WTC11 (cell line): ENCODE data around the gene TOB1. TPM values are rescaled to one million over a fixed set of nuclear protein-coding genes. Genes with fewer than 3 reads are reported as not detected.
A peak's percentile ranks its signal among the peaks of the same experiment; 100 is the strongest.

Experiments
- ATAC-seq: fragments of 200-7000 bp; cut with Tn5 transposase; 2 replicates; pipeline ENCODE4 v1.10.0; 2021; ENCODE audit warnings: mild to moderate bottlenecking, moderate library complexity
- CTCF ChIA-PET: fragments of 300-600 bp; sonication (Branson Sonifier 250); formaldehyde crosslinking; loops from one replicate; lab custom pipeline; 2021; ENCODE audit warnings: antibody characterized with exemption; lab: Charles Lee
- POLR2A ChIA-PET: fragments of 350-600 bp; sonication (Branson Sonifier 250); formaldehyde crosslinking; loops from one replicate; lab custom pipeline; 2021; ENCODE audit warnings: antibody characterized with exemption; lab: Charles Lee
- DNase-seq: peaks from one replicate; pipeline ENCODE4 v3.0.0; 2021; ENCODE audit warnings: low spot score
- H3K27ac Mint-ChIP-seq: 2 replicates; pipeline ENCODE4 v1.8.0; 2021; ENCODE audit warnings: mixed read lengths
- H3K27me3 Mint-ChIP-seq: 2 replicates; pipeline ENCODE4 v1.8.0; 2021; ENCODE audit warnings: low read depth, mild to moderate bottlenecking, moderate library complexity, mixed read lengths
- H3K36me3 Mint-ChIP-seq: 2 replicates; pipeline ENCODE4 v1.8.0; 2021; ENCODE audit warnings: mixed read lengths
- H3K4me1 Mint-ChIP-seq: 2 replicates; pipeline ENCODE4 v1.8.0; 2022; ENCODE audit warnings: mixed read lengths
- H3K4me3 Mint-ChIP-seq: 2 replicates; pipeline ENCODE4 v1.8.0; 2021; ENCODE audit warnings: mild to moderate bottlenecking, moderate library complexity, mixed read lengths
- H3K9me3 Mint-ChIP-seq: 2 replicates; pipeline ENCODE4 v1.8.0; 2021; ENCODE audit warnings: mixed read lengths
- ATF1 ChIP-seq: sonication (generic); formaldehyde crosslinking; IDR thresholded peaks from 2 replicates; pipeline ENCODE4 v1.8.1; 2023; ENCODE audit warnings: mild to moderate bottlenecking, moderate library complexity, missing genetic modification reagents
- CTCF ChIP-seq: fragments of 200-600 bp; IDR thresholded peaks from 2 replicates; pipeline ENCODE4 v1.8.0; 2022; ENCODE audit warnings: antibody characterized with exemption
- ESRRA ChIP-seq: sonication (generic); formaldehyde crosslinking; IDR thresholded peaks from 2 replicates; pipeline ENCODE4 v1.8.1; 2022; ENCODE audit warnings: mild to moderate bottlenecking, missing genetic modification reagents, borderline replicate concordance
- GTF2I ChIP-seq: fragments of 250-450 bp; sonication (Bioruptor Pico); conservative IDR thresholded peaks from 2 replicates; pipeline ENCODE4 v1.4.0; 2021; ENCODE audit warnings: mild to moderate bottlenecking
- RORB ChIP-seq: fragments of 250-450 bp; sonication (Bioruptor Pico); IDR thresholded peaks from 2 replicates; pipeline ENCODE4 v1.9.0; 2021; ENCODE audit warnings: mild to moderate bottlenecking
- SOX15 ChIP-seq: fragments of 250-450 bp; sonication (Bioruptor Pico); IDR thresholded peaks from 2 replicates; pipeline ENCODE4 v1.9.0; 2021; ENCODE audit warnings: mild to moderate bottlenecking
- USF1 ChIP-seq: sonication (generic); formaldehyde crosslinking; IDR thresholded peaks from 2 replicates; pipeline ENCODE4 v1.8.0; 2022; ENCODE audit warnings: mild to moderate bottlenecking, missing genetic modification reagents
- ZNF219 ChIP-seq: sonication (generic); formaldehyde crosslinking; IDR thresholded peaks from 2 replicates; pipeline ENCODE4 v1.8.0; 2023; ENCODE audit warnings: missing genetic modification reagents, mild to moderate bottlenecking, borderline replicate concordance
- ZNF281 ChIP-seq: sonication (generic); formaldehyde crosslinking; IDR thresholded peaks from 2 replicates; pipeline ENCODE4 v1.8.0; 2023; ENCODE audit warnings: mild to moderate bottlenecking, missing genetic modification reagents
- ZNF671 ChIP-seq: fragments of 250-450 bp; sonication (Bioruptor Pico); IDR thresholded peaks from 2 replicates; pipeline ENCODE4 v1.8.0; 2021; ENCODE audit warnings: mild to moderate bottlenecking
- total RNA-seq: library from RNA; stranded (reverse); gene quantifications from 3 replicates; pipeline ENCODE4 v1.2.3, GENCODE V29; 2021
- TF ChIP-seq, protein P1 (sequence below): fragments of 250-450 bp; sonication (Bioruptor Pico); IDR thresholded peaks from 2 replicates; pipeline ENCODE4 v1.9.0; 2021; ENCODE audit warnings: moderate library complexity, mild to moderate bottlenecking, inconsistent platforms, borderline replicate concordance
- TF ChIP-seq, protein P2 (sequence below): fragments of 250-450 bp; sonication (Bioruptor Pico); IDR thresholded peaks from 2 replicates; pipeline ENCODE4 v1.9.0; 2021; ENCODE audit warnings: mild to moderate bottlenecking
- TF ChIP-seq, protein P3 (sequence below): sonication (generic); formaldehyde crosslinking; IDR thresholded peaks from 2 replicates; pipeline ENCODE4 v1.8.1; 2022; ENCODE audit warnings: low read depth, missing genetic modification reagents, borderline replicate concordance
- TF ChIP-seq, protein P4 (sequence below): sonication (generic); formaldehyde crosslinking; IDR thresholded peaks from 2 replicates; pipeline ENCODE4 v1.8.0; 2022; ENCODE audit warnings: mild to moderate bottlenecking, missing genetic modification reagents
- TF ChIP-seq, protein P5 (sequence below): sonication (generic); formaldehyde crosslinking; IDR thresholded peaks from 2 replicates; pipeline ENCODE4 v1.8.1; 2023; ENCODE audit warnings: mild to moderate bottlenecking, missing genetic modification reagents

TOB1 gene
- total RNA-seq, 1 experiment from 2014 or later: 36.0 TPM

DNA sequence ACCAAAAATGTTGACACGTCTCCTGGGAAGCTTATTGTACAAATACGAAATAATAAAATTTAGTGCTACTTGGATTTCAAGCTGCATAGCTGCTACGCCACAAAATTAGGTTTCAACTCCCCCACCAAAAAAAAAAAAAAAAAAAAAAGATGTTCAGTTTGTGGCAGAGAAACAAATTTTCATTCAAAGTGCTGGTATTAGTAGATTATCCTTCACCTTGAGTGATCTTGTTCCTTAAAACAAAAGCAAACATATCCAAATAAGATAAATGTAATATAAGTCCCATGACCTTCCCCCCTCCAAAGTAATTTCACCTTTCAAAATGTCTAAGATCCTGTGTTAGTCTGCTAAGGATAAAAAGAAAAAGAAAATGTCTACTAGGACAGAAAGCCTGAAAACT lies 2.2 kb downstream of the TOB1 start (continued):
- TF ChIP-seq USF1 (CRISPR knock-in tag) (no peak), RORB (CRISPR knock-in tag) (no peak), ZNF219 (CRISPR knock-in tag) (no peak), ZNF671 (CRISPR knock-in tag) (no peak), GTF2I (no peak), ESRRA (CRISPR knock-in tag) (no peak), ATF1 (no peak)
- TF ChIP-seq, protein P1, sequence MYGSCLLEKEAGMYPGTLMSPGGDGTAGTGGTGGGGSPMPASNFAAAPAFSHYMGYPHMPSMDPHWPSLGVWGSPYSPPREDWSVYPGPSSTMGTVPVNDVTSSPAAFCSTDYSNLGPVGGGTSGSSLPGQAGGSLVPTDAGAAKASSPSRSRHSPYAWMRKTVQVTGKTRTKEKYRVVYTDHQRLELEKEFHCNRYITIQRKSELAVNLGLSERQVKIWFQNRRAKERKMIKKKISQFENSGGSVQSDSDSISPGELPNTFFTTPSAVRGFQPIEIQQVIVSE: no peak
- TF ChIP-seq, protein P2, sequence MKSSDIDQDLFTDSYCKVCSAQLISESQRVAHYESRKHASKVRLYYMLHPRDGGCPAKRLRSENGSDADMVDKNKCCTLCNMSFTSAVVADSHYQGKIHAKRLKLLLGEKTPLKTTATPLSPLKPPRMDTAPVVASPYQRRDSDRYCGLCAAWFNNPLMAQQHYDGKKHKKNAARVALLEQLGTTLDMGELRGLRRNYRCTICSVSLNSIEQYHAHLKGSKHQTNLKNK (CRISPR knock-in tag): no peak

GRCh38 chr17:50863221-50863843 lies 2.8 kb downstream of the TOB1 start:
- Mint-ChIP-seq H3K27me3 (no peaks in the 10 kb centered on the region), H3K27ac (no peak overlapping the region), H3K4me1 (peaks cover 26% of the 10 kb centered on the region), H3K36me3 (peaks cover 11% of the 10 kb centered on the region), H3K9me3 (no peaks in the 10 kb centered on the region), H3K4me3 (peak overlapping the region; percentile 96)
- peak; percentile 65 for DNase-seq
- no peak for ATAC-seq
- CTCF ChIA-PET: interaction anchor here (0.6 to 6.0 kb wide), 21 partner anchors 8 to 299 kb away, joined by 3 to 75 read pairs (median 5); partner anchors contain the start of gene WFIKKN2
- POLR2A ChIA-PET: interaction anchor here (0.6 to 1.1 kb wide), 4 partner anchors 11 to 133 kb away, joined by 3 to 5 read pairs (median 4); no protein-coding TSS in a partner anchor
- peak; percentile 38; the same call in 1 of the 2 replicates for TF ChIP-seq CTCF
- TF ChIP-seq, protein P3, sequence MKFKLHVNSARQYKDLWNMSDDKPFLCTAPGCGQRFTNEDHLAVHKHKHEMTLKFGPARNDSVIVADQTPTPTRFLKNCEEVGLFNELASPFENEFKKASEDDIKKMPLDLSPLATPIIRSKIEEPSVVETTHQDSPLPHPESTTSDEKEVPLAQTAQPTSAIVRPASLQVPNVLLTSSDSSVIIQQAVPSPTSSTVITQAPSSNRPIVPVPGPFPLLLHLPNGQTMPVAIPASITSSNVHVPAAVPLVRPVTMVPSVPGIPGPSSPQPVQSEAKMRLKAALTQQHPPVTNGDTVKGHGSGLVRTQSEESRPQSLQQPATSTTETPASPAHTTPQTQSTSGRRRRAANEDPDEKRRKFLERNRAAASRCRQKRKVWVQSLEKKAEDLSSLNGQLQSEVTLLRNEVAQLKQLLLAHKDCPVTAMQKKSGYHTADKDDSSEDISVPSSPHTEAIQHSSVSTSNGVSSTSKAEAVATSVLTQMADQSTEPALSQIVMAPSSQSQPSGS (CRISPR knock-in tag): no peak

DNA sequence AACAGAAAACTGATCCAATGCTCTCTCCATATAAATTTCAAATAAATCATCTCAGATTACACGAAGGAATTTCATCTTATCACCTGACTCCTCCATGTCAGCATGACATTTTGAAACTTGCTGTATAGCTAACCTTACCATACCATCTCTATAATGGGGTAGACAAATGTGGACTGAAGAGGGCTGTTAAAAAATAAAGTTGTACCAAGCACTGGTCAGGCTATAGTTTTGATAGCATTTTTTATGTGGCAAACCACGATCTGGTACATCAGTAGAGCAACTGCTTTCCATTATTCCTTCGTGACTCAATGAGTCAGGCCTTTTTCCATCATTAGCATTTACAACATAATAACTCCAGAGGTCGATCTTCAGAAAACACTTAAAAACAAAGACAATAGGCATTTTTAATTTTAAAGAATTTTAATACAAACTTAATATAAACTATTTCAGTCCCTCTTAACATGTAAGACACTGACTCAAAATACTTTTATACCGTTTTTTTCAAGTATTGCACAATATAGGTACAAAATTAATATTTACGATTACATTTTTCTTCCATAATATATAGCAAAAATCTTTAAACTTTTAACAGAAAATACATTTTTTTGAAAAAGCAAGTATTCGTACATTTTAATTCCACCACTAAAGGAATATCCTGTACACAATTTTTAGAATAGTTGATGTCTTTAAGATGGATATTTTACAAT lies 4.2 kb downstream of the TOB1 start:
- ChIA-PET POLR2A (interaction anchor here (0.6 to 1.3 kb wide), 3 partner anchors 10 to 148 kb away, joined by 3 read pairs; no protein-coding TSS in a partner anchor), CTCF (interaction anchor here (3.2 to 6.0 kb wide), 4 partner anchors 10 to 92 kb away, joined by 16 to 75 read pairs (median 50); no protein-coding TSS in a partner anchor)
- TF ChIP-seq SOX15 (CRISPR knock-in tag) (no peak), ZNF281 (CRISPR knock-in tag) (no peak), CTCF (no peak)
- TF ChIP-seq, protein P4, sequence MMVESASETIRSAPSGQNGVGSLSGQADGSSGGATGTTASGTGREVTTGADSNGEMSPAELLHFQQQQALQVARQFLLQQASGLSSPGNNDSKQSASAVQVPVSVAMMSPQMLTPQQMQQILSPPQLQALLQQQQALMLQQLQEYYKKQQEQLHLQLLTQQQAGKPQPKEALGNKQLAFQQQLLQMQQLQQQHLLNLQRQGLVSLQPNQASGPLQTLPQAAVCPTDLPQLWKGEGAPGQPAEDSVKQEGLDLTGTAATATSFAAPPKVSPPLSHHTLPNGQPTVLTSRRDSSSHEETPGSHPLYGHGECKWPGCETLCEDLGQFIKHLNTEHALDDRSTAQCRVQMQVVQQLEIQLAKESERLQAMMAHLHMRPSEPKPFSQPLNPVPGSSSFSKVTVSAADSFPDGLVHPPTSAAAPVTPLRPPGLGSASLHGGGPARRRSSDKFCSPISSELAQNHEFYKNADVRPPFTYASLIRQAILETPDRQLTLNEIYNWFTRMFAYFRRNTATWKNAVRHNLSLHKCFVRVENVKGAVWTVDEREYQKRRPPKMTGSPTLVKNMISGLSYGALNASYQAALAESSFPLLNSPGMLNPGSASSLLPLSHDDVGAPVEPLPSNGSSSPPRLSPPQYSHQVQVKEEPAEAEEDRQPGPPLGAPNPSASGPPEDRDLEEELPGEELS (CRISPR knock-in tag): no peak
- TF ChIP-seq, protein P5, sequence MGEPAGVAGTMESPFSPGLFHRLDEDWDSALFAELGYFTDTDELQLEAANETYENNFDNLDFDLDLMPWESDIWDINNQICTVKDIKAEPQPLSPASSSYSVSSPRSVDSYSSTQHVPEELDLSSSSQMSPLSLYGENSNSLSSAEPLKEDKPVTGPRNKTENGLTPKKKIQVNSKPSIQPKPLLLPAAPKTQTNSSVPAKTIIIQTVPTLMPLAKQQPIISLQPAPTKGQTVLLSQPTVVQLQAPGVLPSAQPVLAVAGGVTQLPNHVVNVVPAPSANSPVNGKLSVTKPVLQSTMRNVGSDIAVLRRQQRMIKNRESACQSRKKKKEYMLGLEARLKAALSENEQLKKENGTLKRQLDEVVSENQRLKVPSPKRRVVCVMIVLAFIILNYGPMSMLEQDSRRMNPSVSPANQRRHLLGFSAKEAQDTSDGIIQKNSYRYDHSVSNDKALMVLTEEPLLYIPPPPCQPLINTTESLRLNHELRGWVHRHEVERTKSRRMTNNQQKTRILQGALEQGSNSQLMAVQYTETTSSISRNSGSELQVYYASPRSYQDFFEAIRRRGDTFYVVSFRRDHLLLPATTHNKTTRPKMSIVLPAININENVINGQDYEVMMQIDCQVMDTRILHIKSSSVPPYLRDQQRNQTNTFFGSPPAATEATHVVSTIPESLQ: no peak

More for the DNA sequence above, 4.2 kb downstream of the TOB1 start:
- no peak overlapping the region for H3K27ac Mint-ChIP-seq
- H3K36me3 Mint-ChIP-seq: peaks cover 11% of the 10 kb centered on the region
- peaks cover 20% of the 10 kb centered on the region for H3K4me1 Mint-ChIP-seq
- no peaks in the 10 kb centered on the region for H3K27me3 Mint-ChIP-seq
- ATAC-seq (no peak), DNase-seq (no peak)
- no peaks in the 10 kb centered on the region for H3K9me3 Mint-ChIP-seq
- no peak overlapping the region for H3K4me3 Mint-ChIP-seq
